HepG2 (cell line): ENCODE data around the gene COL10A1. TPM values are rescaled to one million over a fixed set of nuclear protein-coding genes. Genes with fewer than 3 reads are reported as not detected.

Experiments
- ATAC-seq: fragments of 200-7000 bp; cut with Tn5 transposase; 3 replicates; pipeline ENCODE4 v1.9.1; 2020; ENCODE audit warnings: mild to moderate bottlenecking, moderate library complexity
- BruUV-seq: library from RNA; stranded (reverse); fragments of 400-500 nt; replicated peaks from 2 replicates; lab custom pipeline; 2021; lab: Mats Ljungman, UMichigan
- CTCF ChIA-PET: fragments of 300-600 bp; formaldehyde crosslinking; extraction: SDS; loops from one replicate; lab custom pipeline; 2021; ENCODE audit warnings: low total read pairs, inconsistent platforms, low intra/inter-chr PET ratio; lab: Yijun Ruan, JAX
- POLR2A ChIA-PET: fragments of 350-600 bp; sonication (Branson Sonifier 250); formaldehyde crosslinking; loops from one replicate; lab custom pipeline; 2020; ENCODE audit warnings: antibody characterized with exemption, inconsistent platforms; lab: Yijun Ruan, JAX
- DNase-seq: peaks from one replicate; pipeline ENCODE4 v3.0.0-alpha.2; 2015; ENCODE audit warnings: low spot score
- FAIRE-seq: peaks from 3 replicates; lab custom pipeline; 2011; peaks lifted over from hg19 to GRCh38; lab: Jason Lieb, UNC
- H2AFZ ChIP-seq: one replicate; pipeline ENCODE4 v1.6.1; 2011; ENCODE audit warnings: low read length, inconsistent platforms
- H3K27ac ChIP-seq: fragments of 300-600 bp; 3 replicates; pipeline ENCODE4 v1.8.0; 2011; ENCODE audit warnings: mixed run types, mild to moderate bottlenecking, mixed read lengths, low read length, inconsistent platforms; ENCODE audit not compliant: insufficient read depth; ENCODE audit errors: extremely low read length
- H3K27me3 ChIP-seq, 2 experiments: fragments of 200-600 bp in 1 of 2; 2 replicates in 1 of 2; 3 replicates in 1 of 2; pipeline versions ENCODE4 v1.6.0 to v1.8.0; 2011; ENCODE audit warnings: low read length in 2 of 2, mild to moderate bottlenecking in 2 of 2, moderate library complexity in 2 of 2, inconsistent platforms in 1 of 2; ENCODE audit not compliant: insufficient read depth in 2 of 2, control insufficient read depth in 1 of 2
- H3K36me3 ChIP-seq, 2 experiments: fragments of 200-600 bp in 1 of 2; replicated peaks in 1 of 2; 2 replicates in 1 of 2; 3 replicates in 1 of 2; pipeline versions ENCODE4 v1.5.1 to v1.8.0; 2011; ENCODE audit warnings: low read length in 2 of 2, inconsistent platforms in 1 of 2; ENCODE audit not compliant: insufficient read depth in 2 of 2, control insufficient read depth in 1 of 2
- H3K4me1 ChIP-seq: 2 replicates; pipeline ENCODE4 v1.5.1; 2012; ENCODE audit warnings: low read length, inconsistent platforms; ENCODE audit not compliant: insufficient read depth
- H3K4me2 ChIP-seq: 2 replicates; pipeline ENCODE4 v1.6.0; 2011; ENCODE audit warnings: low read depth, low read length, inconsistent platforms
- H3K4me3 ChIP-seq, 3 experiments: fragments of 200-600 bp in 1 of 3; sonication (generic), shearing (Covaris generic) in 1 of 3; replicated peaks in 1 of 3; 2 replicates each; pipeline ENCODE4 v1.5.1; 2011 to 2016; ENCODE audit warnings: low read length in 3 of 3, inconsistent platforms in 2 of 3, low read depth in 2 of 3, mild to moderate bottlenecking in 2 of 3, control low read depth in 1 of 3, mixed read lengths in 1 of 3; ENCODE audit not compliant: insufficient read depth in 1 of 3
- H3K79me2 ChIP-seq: one replicate; pipeline ENCODE4 v1.6.1; 2011; ENCODE audit warnings: low read length, inconsistent platforms; ENCODE audit not compliant: insufficient read depth
- H3K9ac ChIP-seq: 2 replicates; pipeline ENCODE4 v1.6.0; 2011; ENCODE audit warnings: mild to moderate bottlenecking, low read depth, low read length, inconsistent platforms; ENCODE audit not compliant: insufficient read depth
- H3K9me3 ChIP-seq: 2 replicates; pipeline ENCODE4 v1.5.1; 2012; ENCODE audit warnings: mild to moderate bottlenecking, low read length
- H4K20me1 ChIP-seq: 2 replicates; pipeline ENCODE4 v1.6.0; 2011; ENCODE audit warnings: inconsistent platforms, mild to moderate bottlenecking, low read length, moderate library complexity; ENCODE audit not compliant: insufficient read depth
- ASH2L ChIP-seq: fragments of 300-600, 200-600 bp; sonication (generic); IDR thresholded peaks from 2 replicates; pipeline ENCODE4 v1.7.0; 2017; ENCODE audit warnings: low read depth, mild to moderate bottlenecking, moderate library complexity, mixed read lengths, low read length; ENCODE audit not compliant: insufficient read length
- HBP1 ChIP-seq: IDR thresholded peaks from 2 replicates; pipeline ENCODE4 v1.6.1; 2016; ENCODE audit warnings: low read depth, control low read depth
- HNF4A ChIP-seq: sonication (generic); formaldehyde crosslinking; IDR thresholded peaks from 2 replicates; pipeline ENCODE4 v1.4.0; 2020; ENCODE audit warnings: missing genetic modification reagents
- KDM3A ChIP-seq: IDR thresholded peaks from 2 replicates; pipeline ENCODE4 v1.6.1; 2018; ENCODE audit warnings: low read depth, missing compliant biosample characterization
- PBX3 ChIP-seq: sonication (generic); formaldehyde crosslinking; IDR thresholded peaks from 2 replicates; pipeline ENCODE4 v1.8.1; 2023; ENCODE audit warnings: missing genetic modification reagents, inconsistent platforms, borderline replicate concordance
- SAP130 ChIP-seq: IDR thresholded peaks from 2 replicates; pipeline ENCODE4 v1.6.1; 2016; ENCODE audit warnings: low read depth
- SOX5 ChIP-seq: IDR thresholded peaks from 2 replicates; pipeline ENCODE4 v1.6.1; 2016; ENCODE audit warnings: borderline replicate concordance
- SOX6 ChIP-seq, 2 experiments: fragments of 450-650 bp in 1 of 2; sonication (generic) in 1 of 2; formaldehyde crosslinking in 1 of 2; IDR thresholded peaks; 2 replicates each; pipeline versions ENCODE4 v1.4.0 to v1.6.1; 2017 to 2020; ENCODE audit warnings: antibody characterized with exemption in 1 of 2, mild to moderate bottlenecking in 1 of 2, missing genetic modification reagents in 1 of 2
- TFDP1 ChIP-seq: IDR thresholded peaks from 2 replicates; pipeline ENCODE4 v1.6.1; 2016; ENCODE audit warnings: missing compliant biosample characterization, missing genetic modification reagents, borderline replicate concordance
- ZHX1 ChIP-seq: sonication (generic); formaldehyde crosslinking; IDR thresholded peaks from 2 replicates; pipeline ENCODE4 v1.8.1; 2022; ENCODE audit warnings: low read depth, mild to moderate bottlenecking, missing genetic modification reagents
- ZNF326 ChIP-seq: sonication (generic); formaldehyde crosslinking; IDR thresholded peaks from 2 replicates; pipeline ENCODE4 v1.4.0; 2020; ENCODE audit warnings: missing genetic modification reagents, borderline replicate concordance
- WGBS: methylation state at CpG from one replicate; pipeline ENCODE4 v1.1.6; 2017; ENCODE audit warnings: low lambda C conversion rate; 5-methylcytosine and 5-hydroxymethylcytosine counted together
- in situ Hi-C: cut with HindIII; loops from 2 replicates; pipeline ENCODE4 v1.10.0; 2017; ENCODE audit warnings: low pct_unique_long_range_greater_than_20kb; ENCODE audit not compliant: extremely low pct_ligation_motif_present
- intact Hi-C: fragments of 100-400 bp; cut with micrococcal nuclease; formaldehyde crosslinking; loops from one replicate; pipeline ENCODE4 v1.10.0; 2022; ENCODE audit not compliant: unreplicated experiment
- polyA plus RNA-seq, 8 experiments: library from polyadenylated mRNA; depleted of rRNA in 3 of 8; stranded (reverse) in 7 of 8; unstranded in 1 of 8; fragments of >200 nt; fragmentation: Illumina TruSeq in 4 of 8; extraction: Trizol in 4 of 8; gene quantifications; 2 replicates each; pipeline versions ENCODE4 v1.2.1 to v1.2.3, GENCODE V29; 2011 to 2016; ENCODE audit warnings: low read depth in 4 of 8, missing spikeins in 1 of 8, mixed read lengths in 1 of 8; ENCODE audit not compliant: insufficient read depth in 1 of 8
- total RNA-seq, 5 experiments: library from RNA; depleted of rRNA; stranded (reverse); fragments of >200 nt; fragmentation: Illumina TruSeq; extraction: Trizol; gene quantifications; 2 replicates each; pipeline ENCODE4 v1.2.3, GENCODE V29; 2016; ENCODE audit warnings: low read depth in 1 of 5

COL10A1 gene
- total and polyA plus RNA-seq, 2 of the 13 experiments (the other 11 are each of a cell fraction or from before 2014, with no cell fraction given) = 0.07 TPM; not detected in 1

GRCh38 chr6:116105247-116105646 is 20.7 kb downstream of the COL10A1 start (continued):
- TF ChIP-seq TFDP1 (CRISPR knock-in tag) = no peak
- TF ChIP-seq HNF4A = peak; percentile 84
- no peak for TF ChIP-seq HBP1 (CRISPR knock-in tag)
- peak; percentile 48 for TF ChIP-seq SOX5 (CRISPR knock-in tag)
- no peak for TF ChIP-seq SOX6 (IDR thresholded peaks at IDR 0.05)
- peak; percentile 57; the same call in 1 of the 2 replicates for TF ChIP-seq SOX6 (CRISPR knock-in tag; IDR thresholded peaks at IDR 0.05)
- no peak for TF ChIP-seq ZNF326
- TF ChIP-seq SAP130 (CRISPR knock-in tag) = peak; percentile 50; the same call in 1 of the 2 replicates
- TF ChIP-seq PBX3 (CRISPR knock-in tag) = no peak

GRCh38 chr6:116104636-116105035 is 21.3 kb downstream of the COL10A1 start:
- H4K20me1 ChIP-seq = no peaks in the 10 kb centered on the region
- H3K4me2 ChIP-seq = peak overlapping the region; percentile 62
- in situ Hi-C loops = no loop called here
- H3K9me3 ChIP-seq = no peaks in the 10 kb centered on the region
- no peak overlapping the region for H2AFZ ChIP-seq
- POLR2A ChIA-PET = no interaction called here
- H3K9ac ChIP-seq = no peak overlapping the region
- DNase-seq (no peak), FAIRE-seq (no peak), ATAC-seq (no peak)
- peak overlapping the region in 1 of 3 experiments; percentile 41; a peak in 1 of 6 replicates for H3K4me3 ChIP-seq
- H3K4me1 ChIP-seq = peaks cover 66% of the 10 kb centered on the region
- intact Hi-C loops = loop anchor here (5.0 to 10.0 kb wide), 2 partner anchors 170 to 207 kb away; partner anchors contain the start of gene TSPYL1
- H3K36me3 ChIP-seq = peaks cover 4 to 15% of the 10 kb centered on the region in 2 experiments
- peak overlapping the region; percentile 33 for H3K27ac ChIP-seq
- H3K79me2 ChIP-seq = peaks cover 25% of the 10 kb centered on the region
- CTCF ChIA-PET = no interaction called here
- WGBS = 78% methylated on average over 1 of the region's 1 CpG
- no peaks in the 10 kb centered on the region; a peak in 1 of 5 replicates for H3K27me3 ChIP-seq
- BruUV-seq = no TSS peak
- TF ChIP-seq KDM3A (CRISPR knock-in tag) (no peak), ASH2L (peak; percentile 23), ZHX1 (0 out of 2 replicates have a peak, but pooled peaks have one; percentile 11)
